HFFc6 (cell line): Measurements from ENCODE around the gene NECTIN1. TPM values are rescaled to one million over a fixed set of nuclear protein-coding genes. Genes with fewer than 3 reads are reported as not detected.

Source experiments
- DNase-seq: peaks from one replicate; pipeline ENCODE4 v3.0.0-alpha.2; 2018
- H3K27ac Mint-ChIP-seq: 2 replicates; pipeline ENCODE4 v1.8.0; 2020; ENCODE audit warnings: mild to moderate bottlenecking, mixed read lengths
- H3K27me3 Mint-ChIP-seq: 2 replicates; pipeline ENCODE4 v1.8.0; 2021; ENCODE audit warnings: mild to moderate bottlenecking, moderate library complexity, mixed read lengths; ENCODE audit not compliant: insufficient read depth
- H3K36me3 Mint-ChIP-seq: 2 replicates; pipeline ENCODE4 v1.8.0; 2021; ENCODE audit warnings: low read depth, mixed read lengths
- H3K4me1 Mint-ChIP-seq: 2 replicates; pipeline ENCODE4 v1.8.0; 2020; ENCODE audit warnings: low read depth, mixed read lengths
- H3K4me3 Mint-ChIP-seq: 2 replicates; pipeline ENCODE4 v1.8.0; 2020; ENCODE audit warnings: mild to moderate bottlenecking, moderate library complexity, mixed read lengths
- H3K9me3 Mint-ChIP-seq: 2 replicates; pipeline ENCODE4 v1.8.0; 2020; ENCODE audit warnings: mild to moderate bottlenecking, mixed read lengths
- CTCF ChIP-seq: fragments of 200-600 bp; sonication (generic); IDR thresholded peaks from 2 replicates; pipeline ENCODE4 v1.5.0; 2021; ENCODE audit warnings: antibody characterized with exemption, mild to moderate bottlenecking
- total RNA-seq, 6 experiments: library from RNA; stranded (reverse); fragmentation: NEBNext Ultra II Directional; extraction: Animal tissue kit (Norgen Biotek cat#: 25700); gene quantifications; 2 replicates in 1 of 6; 3 replicates in 5 of 6; pipeline ENCODE4 v1.2.3, GENCODE V29; 2021

Gene NECTIN1
- total RNA-seq, 6 experiments from 2014 or later, result 4.1 to 7.9 (median 6.6) TPM

GRCh38 chr11:119638851-119639250 is 90.1 kb downstream of the NECTIN1 start:
- TF ChIP-seq CTCF, result no peak
- H3K4me1 Mint-ChIP-seq, result peaks cover 8% of the 10 kb centered on the region; the same call in 1 of the 2 replicates
- H3K9me3 Mint-ChIP-seq, result no peaks in the 10 kb centered on the region
- no peak for DNase-seq
- H3K36me3 Mint-ChIP-seq, result no peaks in the 10 kb centered on the region
- H3K4me3 Mint-ChIP-seq, result no peak overlapping the region
- peaks cover 60% of the 10 kb centered on the region for H3K27me3 Mint-ChIP-seq
- no peak overlapping the region for H3K27ac Mint-ChIP-seq

DNA sequence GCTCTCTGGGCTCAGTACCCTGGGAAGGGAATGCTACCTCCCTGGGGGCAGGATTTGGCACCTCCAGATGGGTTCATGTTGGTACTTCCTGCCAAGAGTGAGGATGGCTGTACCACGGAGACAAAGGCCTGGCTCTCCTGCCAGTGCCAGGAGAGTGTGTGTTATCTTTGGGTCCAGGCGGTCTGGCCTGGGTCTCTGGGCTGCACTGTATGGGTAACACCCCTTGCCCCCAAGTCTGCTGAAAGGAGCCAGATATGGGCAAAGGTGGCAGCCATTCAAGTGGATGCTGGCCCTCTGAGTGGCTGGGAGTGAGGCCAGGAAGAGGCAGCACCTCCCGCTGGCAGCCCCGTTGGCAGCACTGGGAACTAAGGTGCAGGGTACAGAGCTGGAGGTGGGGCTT is 91.5 kb downstream of the NECTIN1 start:
- Mint-ChIP-seq H3K4me3 (no peak overlapping the region), H3K36me3 (no peaks in the 10 kb centered on the region), H3K9me3 (no peaks in the 10 kb centered on the region), H3K4me1 (peaks cover 8% of the 10 kb centered on the region; the same call in 1 of the 2 replicates), H3K27ac (no peak overlapping the region), H3K27me3 (peaks cover 65% of the 10 kb centered on the region)
- TF ChIP-seq CTCF, result no peak
- no peak for DNase-seq

DNA sequence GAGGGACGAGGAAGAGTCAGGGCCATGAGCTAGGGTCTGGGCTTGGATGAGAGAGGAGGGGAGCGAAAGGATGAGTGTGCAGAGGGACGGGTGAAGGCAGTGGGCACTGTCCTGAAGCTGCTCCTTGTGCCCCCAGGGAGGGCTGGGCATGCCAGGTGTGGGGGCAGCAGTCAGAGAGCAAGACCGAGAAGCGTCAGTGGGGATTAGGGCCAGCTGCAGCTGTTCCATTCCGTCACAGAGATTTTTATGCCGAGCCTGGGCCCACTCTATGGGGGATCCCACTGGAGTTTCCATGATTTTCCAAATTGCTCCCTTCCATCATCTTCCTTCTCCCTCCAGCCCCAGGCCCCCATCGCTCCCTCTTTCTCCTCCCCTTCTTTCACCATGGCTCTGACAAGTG is 93.2 kb downstream of the NECTIN1 start:
- no peak overlapping the region for H3K27ac Mint-ChIP-seq
- H3K4me3 Mint-ChIP-seq, result no peak overlapping the region
- no peaks in the 10 kb centered on the region for H3K36me3 Mint-ChIP-seq
- no peaks in the 10 kb centered on the region for H3K4me1 Mint-ChIP-seq
- no peak for TF ChIP-seq CTCF
- no peaks in the 10 kb centered on the region for H3K9me3 Mint-ChIP-seq
- DNase-seq, result no peak
- peaks cover 61% of the 10 kb centered on the region for H3K27me3 Mint-ChIP-seq

GRCh38 chr11:119635041-119635740 is 93.8 kb downstream of the NECTIN1 start:
- Mint-ChIP-seq H3K27me3 (peaks cover 59% of the 10 kb centered on the region), H3K4me3 (no peak overlapping the region), H3K9me3 (no peaks in the 10 kb centered on the region), H3K4me1 (no peaks in the 10 kb centered on the region), H3K36me3 (no peaks in the 10 kb centered on the region), H3K27ac (no peak overlapping the region)
- no peak for TF ChIP-seq CTCF
- DNase-seq, result no peak

DNA sequence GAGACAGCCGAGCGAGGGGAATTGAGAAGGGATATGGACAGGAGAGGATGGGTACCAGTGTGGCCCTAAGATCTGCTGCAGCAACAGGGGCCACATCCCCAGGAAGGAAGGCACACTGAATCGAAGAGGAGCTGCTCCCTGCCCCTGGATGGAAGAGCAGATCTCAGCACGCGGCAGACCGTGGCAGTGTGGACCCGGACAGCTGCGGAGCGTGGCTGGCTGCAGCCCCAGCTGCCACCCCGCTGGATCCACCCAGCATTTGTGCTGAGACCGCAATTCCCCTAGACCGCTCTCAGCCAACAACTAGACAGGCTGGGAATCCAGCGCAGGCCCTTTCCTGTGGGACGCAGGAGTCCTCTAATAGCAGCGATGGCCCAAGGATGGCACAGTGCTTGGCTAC is 94.7 kb downstream of the NECTIN1 start:
- Mint-ChIP-seq H3K27ac (no peak overlapping the region), H3K9me3 (no peaks in the 10 kb centered on the region), H3K4me1 (no peaks in the 10 kb centered on the region), H3K4me3 (no peak overlapping the region), H3K36me3 (no peaks in the 10 kb centered on the region), H3K27me3 (peaks cover 58% of the 10 kb centered on the region)
- DNase-seq, result no peak
- TF ChIP-seq CTCF, result no peak
